Natural killer cell (primary cell): ENCODE measurements around the gene CSTF1. TPM values are rescaled to one million over a fixed set of nuclear protein-coding genes. Genes with fewer than 3 reads are reported as not detected.

Experiments used
- ATAC-seq, 3 donors: fragments of 150-1000 bp in 2 of 3; fragments of 200-7000 bp in 1 of 3; cut with Tn5 transposase; 1 replicate in 1 of 3; 2 replicates in 2 of 3; pipeline ENCODE4 v1.10.0; 2021; ENCODE audit warnings: mild to moderate bottlenecking in 2 of 3, moderate library complexity in 2 of 3
- DNase-seq, 2 donors: peaks; one replicate each; pipeline versions ENCODE4 v3.0.0 to v3.0.0-alpha.2; 2013 to 2021; ENCODE audit warnings: mixed read lengths in 1 of 2
- H3K27ac ChIP-seq: one replicate; pipeline ENCODE4 v1.5.1; 2013; ENCODE audit warnings: mild to moderate bottlenecking, low read length
- H3K27me3 ChIP-seq: one replicate; pipeline ENCODE4 v1.6.1; 2013; ENCODE audit warnings: low read length; ENCODE audit not compliant: control insufficient read depth, insufficient read depth
- H3K36me3 ChIP-seq: one replicate; pipeline ENCODE4 v1.6.1; 2013; ENCODE audit warnings: low read length; ENCODE audit not compliant: control insufficient read depth, insufficient read depth
- H3K4me1 ChIP-seq: one replicate; pipeline ENCODE4 v1.6.1; 2013; ENCODE audit warnings: low read length; ENCODE audit not compliant: control insufficient read depth, insufficient read depth
- H3K4me3 ChIP-seq: one replicate; pipeline ENCODE4 v1.5.1; 2013; ENCODE audit warnings: low read length
- H3K9me3 ChIP-seq: one replicate; pipeline ENCODE4 v1.6.1; 2013; ENCODE audit warnings: low read length; ENCODE audit not compliant: control insufficient read depth, insufficient read depth
- H3K27ac Mint-ChIP-seq, 2 donors: one replicate each; pipeline ENCODE4 v1.8.0; 2022; ENCODE audit warnings: mild to moderate bottlenecking in 2 of 2, mixed read lengths in 2 of 2, moderate library complexity in 1 of 2
- H3K27me3 Mint-ChIP-seq, 2 donors: one replicate each; pipeline ENCODE4 v1.8.0; 2022; ENCODE audit warnings: low read depth in 2 of 2, mixed read lengths in 2 of 2
- H3K36me3 Mint-ChIP-seq: one replicate; pipeline ENCODE4 v1.8.0; 2022; ENCODE audit warnings: mixed read lengths
- H3K4me1 Mint-ChIP-seq, 2 donors: one replicate each; pipeline ENCODE4 v1.8.0; 2022; ENCODE audit warnings: mixed read lengths in 2 of 2
- H3K4me3 Mint-ChIP-seq: one replicate; pipeline ENCODE4 v1.8.0; 2022; ENCODE audit warnings: mild to moderate bottlenecking, moderate library complexity, mixed read lengths
- H3K9me3 Mint-ChIP-seq, 2 donors: one replicate each; pipeline ENCODE4 v1.8.0; 2022; ENCODE audit warnings: mixed read lengths in 2 of 2
- CTCF ChIP-seq: fragments of 200-600 bp; IDR thresholded peaks from one replicate; pipeline ENCODE4 v1.8.0; 2022; ENCODE audit warnings: antibody characterized with exemption
- WGBS: methylation state at CpG from one replicate; pipeline ENCODE4 v1.1.7; 2013; ENCODE audit warnings: missing lambda C conversion rate; ENCODE audit not compliant: insufficient coverage; 5-methylcytosine and 5-hydroxymethylcytosine counted together
- intact Hi-C: fragments of 100-400 bp; cut with micrococcal nuclease; formaldehyde crosslinking; loops from one replicate; pipeline ENCODE4 v1.14.2; 2022
- total RNA-seq, 4 donors: library from RNA; stranded (reverse); fragments of 120-200 nt in 1 of 4; gene quantifications; one replicate each; pipeline versions ENCODE4 v1.2.3 to v1.2.4, GENCODE V29; 2013 to 2022

The CSTF1 gene
- total RNA-seq, 3 donors from 2014 or later (not counting 1 experiment from before 2014, with no cell fraction given): 15.8 to 24.3 (median 18.5) TPM

DNA sequence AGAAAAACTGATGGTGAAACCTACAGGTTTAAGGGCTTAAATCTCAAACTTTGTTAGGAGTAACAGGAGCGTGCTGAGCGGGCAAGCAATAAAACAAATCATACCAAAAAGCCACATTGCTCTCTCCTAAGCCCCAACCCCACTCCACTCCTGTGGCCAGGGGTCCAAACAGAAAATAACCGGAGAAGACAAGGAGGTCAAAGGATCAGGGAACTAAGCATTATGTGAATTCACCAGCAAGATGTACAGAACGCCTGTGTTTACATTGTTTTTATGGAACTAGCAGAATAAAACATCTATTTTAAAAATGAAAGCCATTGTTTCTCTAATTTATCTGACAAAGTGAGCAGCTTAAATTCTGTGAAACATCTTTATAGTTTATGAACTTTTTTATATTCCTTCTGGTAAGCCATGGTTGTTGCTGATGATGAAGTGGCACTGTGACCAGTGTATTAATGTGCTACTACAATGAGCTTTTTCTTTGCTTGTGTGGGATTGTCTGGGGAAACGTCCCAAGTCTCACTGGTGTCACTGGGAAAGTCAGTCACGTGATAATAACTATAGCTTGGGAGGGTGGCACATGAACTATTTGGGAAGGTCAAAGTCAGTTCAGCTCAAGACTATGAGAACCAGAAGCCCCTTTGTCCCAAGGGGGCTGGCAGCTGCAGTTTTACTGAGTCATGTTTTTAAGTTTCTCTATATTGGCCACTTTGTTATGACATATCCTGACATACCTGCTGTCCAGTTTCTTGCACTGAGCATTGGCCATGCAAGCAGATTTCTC lies 23.9 kb upstream of the CSTF1 start:
- no peaks in the 10 kb centered on the region for H3K36me3 Mint-ChIP-seq
- H3K36me3 ChIP-seq: peaks cover 6% of the 10 kb centered on the region
- ATAC-seq (no peak), DNase-seq (no peak)
- no peaks in the 10 kb centered on the region for H3K4me1 ChIP-seq
- no peak overlapping the region for H3K4me3 Mint-ChIP-seq
- H3K4me1 Mint-ChIP-seq: peaks cover 5 to 8% of the 10 kb centered on the region in 2 donors
- no peaks in the 10 kb centered on the region for H3K27me3 Mint-ChIP-seq
- no peak overlapping the region for H3K4me3 ChIP-seq
- no peaks in the 10 kb centered on the region for H3K27me3 ChIP-seq
- intact Hi-C loops: no loop called here
- no peak for TF ChIP-seq CTCF
- 96% methylated on average over 6 of the region's 6 CpGs for WGBS
- no peaks in the 10 kb centered on the region for H3K9me3 Mint-ChIP-seq
- no peak overlapping the region for H3K27ac ChIP-seq
- no peak overlapping the region for H3K27ac Mint-ChIP-seq
- H3K9me3 ChIP-seq: no peaks in the 10 kb centered on the region

DNA sequence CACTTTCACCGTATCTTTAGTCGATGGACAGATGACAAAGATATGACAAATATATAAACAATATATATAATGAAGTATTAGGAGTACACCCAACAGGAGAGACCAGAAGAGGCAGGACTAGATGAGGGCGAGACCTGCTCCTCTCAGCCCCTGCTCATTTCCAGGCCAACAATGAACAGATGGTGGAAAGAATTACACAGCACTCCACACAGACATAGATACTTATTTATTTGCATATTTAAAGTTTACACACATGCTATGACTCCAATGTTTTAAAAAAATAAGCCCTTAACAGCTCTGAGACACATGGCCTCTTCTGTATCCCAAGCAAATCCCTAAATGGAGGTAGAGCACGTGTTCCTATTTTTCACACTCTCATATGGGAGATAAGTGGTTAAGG lies 23.3 kb upstream of the CSTF1 start:
- no peaks in the 10 kb centered on the region for H3K9me3 ChIP-seq
- Mint-ChIP-seq H3K27ac (no peak overlapping the region), H3K36me3 (no peaks in the 10 kb centered on the region), H3K4me3 (no peak overlapping the region), H3K9me3 (no peaks in the 10 kb centered on the region), H3K27me3 (no peaks in the 10 kb centered on the region), H3K4me1 (peaks cover 5 to 13% of the 10 kb centered on the region in 2 donors)
- intact Hi-C loops: no loop called here
- ATAC-seq: no peak
- DNase-seq: no peak
- H3K4me3 ChIP-seq: no peak overlapping the region
- no peaks in the 10 kb centered on the region for H3K27me3 ChIP-seq
- H3K27ac ChIP-seq: no peak overlapping the region
- H3K36me3 ChIP-seq: peaks cover 6% of the 10 kb centered on the region
- WGBS: 100% methylated on average over 2 of the region's 4 CpGs
- H3K4me1 ChIP-seq: no peaks in the 10 kb centered on the region
- no peak for TF ChIP-seq CTCF

DNA sequence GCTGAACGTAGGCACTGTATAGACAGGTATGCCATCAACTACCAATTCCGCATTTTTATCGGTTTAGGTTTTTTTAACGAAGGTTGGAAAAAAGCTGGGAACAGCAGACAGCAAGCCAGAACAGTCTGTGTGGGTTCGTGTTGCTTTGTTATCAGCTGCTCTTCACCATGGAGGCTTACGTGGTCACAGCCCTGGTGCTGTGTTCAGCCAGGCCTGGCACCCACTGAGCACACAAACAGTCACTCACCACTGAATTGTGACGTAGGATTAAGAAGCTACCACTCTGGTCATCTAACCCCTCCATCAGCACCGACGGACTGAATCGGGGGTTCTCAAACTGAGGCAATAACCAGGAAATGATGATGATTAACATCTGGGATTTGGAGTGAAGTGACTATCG lies 20.5 kb upstream of the CSTF1 start:
- WGBS: 93% methylated on average over 7 of the region's 11 CpGs
- Histone ChIP-seq H3K9me3 (no peaks in the 10 kb centered on the region), H3K4me3 (no peak overlapping the region), H3K27me3 (no peaks in the 10 kb centered on the region), H3K36me3 (peaks cover 4% of the 10 kb centered on the region), H3K4me1 (no peaks in the 10 kb centered on the region), H3K27ac (no peak overlapping the region)
- Mint-ChIP-seq H3K9me3 (no peaks in the 10 kb centered on the region), H3K4me3 (no peak overlapping the region), H3K4me1 (peaks cover 12 to 18% of the 10 kb centered on the region in 2 donors), H3K27me3 (no peaks in the 10 kb centered on the region), H3K36me3 (no peaks in the 10 kb centered on the region), H3K27ac (no peak overlapping the region)
- DNase-seq (no peak), ATAC-seq (no peak)
- TF ChIP-seq CTCF: no peak
- intact Hi-C loops: no loop called here

DNA sequence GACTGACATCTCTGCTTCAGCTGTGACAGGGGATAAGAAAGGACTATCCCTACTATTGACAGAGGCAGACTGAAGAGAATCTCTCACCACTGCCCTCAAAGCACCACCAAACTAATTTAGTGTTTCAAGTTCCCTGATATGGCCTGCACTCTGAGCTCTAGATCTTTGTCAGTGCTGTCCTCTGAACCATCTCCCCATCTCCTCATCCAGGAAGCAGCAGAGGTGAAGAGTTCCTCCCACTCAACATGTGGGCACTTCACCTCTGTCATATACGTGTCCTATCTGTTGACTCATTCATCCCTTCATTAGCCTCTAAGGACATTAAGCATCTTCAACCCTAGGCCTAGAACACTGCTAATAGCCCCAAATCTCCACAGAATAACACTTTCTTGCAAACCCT lies 19.6 kb upstream of the CSTF1 start:
- Histone ChIP-seq H3K4me1 (no peaks in the 10 kb centered on the region), H3K27me3 (no peaks in the 10 kb centered on the region), H3K9me3 (no peaks in the 10 kb centered on the region), H3K4me3 (no peak overlapping the region), H3K27ac (no peak overlapping the region), H3K36me3 (peaks cover 4% of the 10 kb centered on the region)
- Mint-ChIP-seq H3K4me1 (peaks cover 12 to 18% of the 10 kb centered on the region in 2 donors), H3K4me3 (no peak overlapping the region), H3K27ac (peak overlapping the region in 1 of 2 donors; percentile 37), H3K27me3 (no peaks in the 10 kb centered on the region), H3K9me3 (no peaks in the 10 kb centered on the region), H3K36me3 (no peaks in the 10 kb centered on the region)
- intact Hi-C loops: no loop called here
- no peak for DNase-seq
- TF ChIP-seq CTCF: no peak
- no peak for ATAC-seq
- 52% methylated on average over 1 of the region's 1 CpG for WGBS
